OCI-LY7 (cell line): ENCODE measurements around the gene DUSP22. TPM values are rescaled to one million over a fixed set of nuclear protein-coding genes. Genes with fewer than 3 reads are reported as not detected.
"Not testable (repeated sequence)": the region's sequence is repeated elsewhere in the genome, so short reads cannot be mapped to it uniquely, and the experiment has no call there.

Experiments
- BruUV-seq: library from RNA; stranded (reverse); fragments of 400-500 nt; replicated peaks from 2 replicates; lab custom pipeline; 2021; lab: Mats Ljungman, UMichigan
- CTCF ChIA-PET: fragments of 300-600 bp; sonication (Branson Sonifier 250); formaldehyde crosslinking; loops from one replicate; lab custom pipeline; 2022; ENCODE audit warnings: antibody characterized with exemption; ENCODE audit not compliant: unreplicated experiment; lab: Charles Lee
- POLR2A ChIA-PET: fragments of 300-600 bp; sonication (Branson Sonifier 250); formaldehyde crosslinking; loops from one replicate; lab custom pipeline; 2022; ENCODE audit warnings: antibody characterized with exemption; lab: Charles Lee
- DNase-seq: peaks from one replicate; pipeline ENCODE4 v3.0.0-alpha.2; 2015; ENCODE audit warnings: low spot score
- H2AFZ ChIP-seq: fragments of 200-600 bp; sonication (generic), shearing (Covaris generic); 2 replicates; pipeline ENCODE4 v1.6.1; 2014; ENCODE audit warnings: mild to moderate bottlenecking, antibody characterized with exemption, low read length, moderate library complexity
- H3K27ac ChIP-seq: fragments of 200-600 bp; sonication (generic); 2 replicates; pipeline ENCODE4 v1.5.1; 2014; ENCODE audit warnings: mixed run types, low read depth, mild to moderate bottlenecking, moderate library complexity, low read length, inconsistent platforms; ENCODE audit not compliant: poor library complexity, severe bottlenecking
- H3K36me3 ChIP-seq: fragments of 200-600 bp; sonication (generic); 2 replicates; pipeline ENCODE4 v1.6.1; 2014; ENCODE audit warnings: mild to moderate bottlenecking, antibody characterized with exemption, low read length, moderate library complexity, mixed read lengths; ENCODE audit not compliant: insufficient read depth
- H3K4me1 ChIP-seq: fragments of 200-600 bp; sonication (generic); 2 replicates; pipeline ENCODE4 v1.5.1; 2014; ENCODE audit warnings: mild to moderate bottlenecking, low read length; ENCODE audit not compliant: insufficient read depth, poor library complexity, severe bottlenecking
- H3K4me2 ChIP-seq: fragments of 200-600 bp; sonication (generic); 2 replicates; pipeline ENCODE4 v1.6.1; 2014; ENCODE audit warnings: mild to moderate bottlenecking, low read length
- H3K4me3 ChIP-seq: fragments of 200-600 bp; sonication (generic); 2 replicates; pipeline ENCODE4 v1.5.1; 2014; ENCODE audit warnings: mild to moderate bottlenecking, low read depth, low read length; ENCODE audit not compliant: poor library complexity, severe bottlenecking
- H3K79me2 ChIP-seq: fragments of 200-600 bp; sonication (generic); 2 replicates; pipeline ENCODE4 v1.6.1; 2016; ENCODE audit warnings: low read depth, mild to moderate bottlenecking, low read length, moderate library complexity, mixed read lengths; ENCODE audit not compliant: insufficient read depth
- H3K9me2 ChIP-seq: fragments of 200-600 bp; sonication (generic); 2 replicates; pipeline ENCODE4 v1.6.1; 2016; ENCODE audit warnings: mild to moderate bottlenecking, low read length, mixed read lengths; ENCODE audit not compliant: insufficient read depth
- H3K9me3 ChIP-seq: fragments of 200-600 bp; sonication (generic); 2 replicates; pipeline ENCODE4 v1.6.1; 2014; ENCODE audit warnings: mild to moderate bottlenecking, mixed run types, low read length, mixed read lengths
- H4K20me1 ChIP-seq: fragments of 200-600 bp; sonication (generic); 2 replicates; pipeline ENCODE4 v1.6.1; 2014; ENCODE audit warnings: mild to moderate bottlenecking, antibody characterized with exemption, low read length, moderate library complexity, mixed read lengths; ENCODE audit not compliant: insufficient read depth
- EZH2phosphoT487 ChIP-seq: fragments of 200-600 bp; sonication (generic); IDR thresholded peaks from 2 replicates; pipeline ENCODE4 v1.6.1; 2018; ENCODE audit warnings: low read depth, borderline replicate concordance, mild to moderate bottlenecking, mixed run types, antibody characterized with exemption, low read length, moderate library complexity, mixed read lengths
- intact Hi-C: fragments of 100-400 bp; cut with micrococcal nuclease; formaldehyde crosslinking; loops from one replicate; pipeline ENCODE4 v1.10.0; 2022; ENCODE audit not compliant: unreplicated experiment
- total RNA-seq, 2 experiments: library from RNA; depleted of rRNA in 1 of 2; stranded (reverse); fragments of >200 nt in 1 of 2; shearing (Covaris generic) in 1 of 2; gene quantifications; 2 replicates each; pipeline ENCODE4 v1.2.3, GENCODE V29; 2014 to 2022
- TF ChIP-seq, protein P1 (sequence below): fragments of 200-600 bp; sonication (generic); conservative IDR thresholded peaks from 2 replicates; pipeline ENCODE4 v1.5.1; 2014; ENCODE audit warnings: mild to moderate bottlenecking, antibody characterized with exemption, low read length, moderate library complexity, mixed read lengths

DUSP22 gene
- total RNA-seq, 2 experiments from 2014 or later, result 149 to 171 TPM

DNA sequence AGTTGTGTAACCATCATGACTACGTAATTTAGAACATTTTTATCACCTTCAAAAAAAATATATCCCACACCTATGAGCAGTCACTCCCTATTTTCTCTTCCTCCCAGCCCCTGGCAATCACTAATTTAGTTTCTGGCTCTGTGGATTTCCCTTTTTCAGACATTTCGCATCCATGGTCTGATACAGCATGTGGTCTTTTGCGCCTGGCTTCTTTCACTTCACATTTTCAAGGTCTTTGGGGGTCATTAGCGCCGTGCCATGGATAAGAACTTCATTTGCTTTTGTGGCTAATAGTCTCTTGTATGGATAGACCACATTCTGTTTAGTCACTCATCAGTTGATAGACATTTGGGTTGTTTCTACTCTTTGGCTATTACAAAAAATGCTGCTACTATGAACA lies 44.9 kb upstream of the DUSP22 start:
- POLR2A ChIA-PET, result interaction anchor here (0.7 kb wide), 2 partner anchors 10 to 1816 kb away, joined by 3 read pairs; no protein-coding TSS in a partner anchor
- DNase-seq, result no peak
- BruUV-seq, result no TSS peak
- H3K4me3 ChIP-seq, result no peak overlapping the region
- H4K20me1 ChIP-seq, result no peaks in the 10 kb centered on the region
- no peak overlapping the region for H3K27ac ChIP-seq
- H2AFZ ChIP-seq, result no peak overlapping the region
- H3K4me2 ChIP-seq, result no peak overlapping the region; the same call in 1 of the 2 replicates
- peaks cover 18% of the 10 kb centered on the region; the same call in 1 of the 2 replicates for H3K9me3 ChIP-seq
- H3K79me2 ChIP-seq, result no peaks in the 10 kb centered on the region
- H3K4me1 ChIP-seq, result peaks cover 15% of the 10 kb centered on the region
- CTCF ChIA-PET, result no interaction called here
- H3K36me3 ChIP-seq, result no peaks in the 10 kb centered on the region
- TF ChIP-seq EZH2phosphoT487, result no peak
- TF ChIP-seq, protein P1, sequence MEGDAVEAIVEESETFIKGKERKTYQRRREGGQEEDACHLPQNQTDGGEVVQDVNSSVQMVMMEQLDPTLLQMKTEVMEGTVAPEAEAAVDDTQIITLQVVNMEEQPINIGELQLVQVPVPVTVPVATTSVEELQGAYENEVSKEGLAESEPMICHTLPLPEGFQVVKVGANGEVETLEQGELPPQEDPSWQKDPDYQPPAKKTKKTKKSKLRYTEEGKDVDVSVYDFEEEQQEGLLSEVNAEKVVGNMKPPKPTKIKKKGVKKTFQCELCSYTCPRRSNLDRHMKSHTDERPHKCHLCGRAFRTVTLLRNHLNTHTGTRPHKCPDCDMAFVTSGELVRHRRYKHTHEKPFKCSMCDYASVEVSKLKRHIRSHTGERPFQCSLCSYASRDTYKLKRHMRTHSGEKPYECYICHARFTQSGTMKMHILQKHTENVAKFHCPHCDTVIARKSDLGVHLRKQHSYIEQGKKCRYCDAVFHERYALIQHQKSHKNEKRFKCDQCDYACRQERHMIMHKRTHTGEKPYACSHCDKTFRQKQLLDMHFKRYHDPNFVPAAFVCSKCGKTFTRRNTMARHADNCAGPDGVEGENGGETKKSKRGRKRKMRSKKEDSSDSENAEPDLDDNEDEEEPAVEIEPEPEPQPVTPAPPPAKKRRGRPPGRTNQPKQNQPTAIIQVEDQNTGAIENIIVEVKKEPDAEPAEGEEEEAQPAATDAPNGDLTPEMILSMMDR, result no peak
- no peaks in the 10 kb centered on the region for H3K9me2 ChIP-seq
- intact Hi-C loops, result no loop called here

DNA sequence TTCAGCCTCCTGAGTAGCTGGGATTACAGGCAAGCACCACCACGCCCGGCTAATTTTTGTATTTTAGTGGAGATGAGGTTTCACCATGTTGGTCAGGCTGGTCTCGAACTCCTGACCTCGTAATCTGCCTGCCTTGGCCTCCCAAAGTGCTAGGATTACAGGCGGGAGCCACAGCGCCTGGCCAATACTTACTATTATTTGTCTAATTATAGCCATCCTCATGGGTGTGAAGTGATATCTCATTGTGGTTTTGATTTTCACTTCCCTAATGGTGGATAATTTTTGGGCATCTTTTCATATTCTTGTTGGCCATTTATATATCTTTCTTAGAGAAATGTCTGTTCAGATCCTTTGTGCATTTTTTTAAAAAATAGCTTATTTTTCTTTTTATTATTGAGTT lies 44.2 kb upstream of the DUSP22 start:
- H3K4me2 ChIP-seq, result peak overlapping the region; percentile 41
- CTCF ChIA-PET, H3K36me3 ChIP-seq, H3K9me2 ChIP-seq, H3K4me3 ChIP-seq, H3K27ac ChIP-seq, H3K79me2 ChIP-seq, DNase-seq, BruUV-seq, intact Hi-C loops, H4K20me1 ChIP-seq, H2AFZ ChIP-seq: not testable (repeated sequence)
- H3K4me1 ChIP-seq, result peaks cover 22% of the 10 kb centered on the region
- POLR2A ChIA-PET, result interaction anchor here (0.7 to 1.5 kb wide), 4 partner anchors 9 to 82 kb away, joined by 3 to 6 read pairs (median 5); no protein-coding TSS in a partner anchor
- peaks cover 16% of the 10 kb centered on the region; the same call in 1 of the 2 replicates for H3K9me3 ChIP-seq

DNA sequence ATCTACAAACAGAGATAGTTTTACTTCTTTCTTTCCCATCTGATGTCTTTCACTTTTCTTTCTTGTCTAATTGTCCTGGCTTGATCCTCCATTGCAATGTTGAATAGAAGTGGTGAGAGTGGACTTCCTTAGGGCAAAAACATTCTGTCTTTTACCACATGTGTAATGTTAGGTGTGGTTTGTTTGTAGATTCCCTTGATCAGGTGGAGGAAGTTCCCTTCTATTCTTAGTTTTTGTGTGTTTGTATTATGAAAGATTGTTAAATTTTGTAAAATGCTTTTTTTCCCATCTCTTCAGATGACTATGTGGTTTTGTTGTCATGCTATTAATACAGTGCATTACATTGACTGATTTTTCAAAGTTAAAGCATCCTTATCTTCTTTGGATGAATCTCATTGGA lies 41.6 kb upstream of the DUSP22 start:
- H3K36me3 ChIP-seq, result no peaks in the 10 kb centered on the region
- no peaks in the 10 kb centered on the region for H4K20me1 ChIP-seq
- H3K4me1 ChIP-seq, result peaks cover 22% of the 10 kb centered on the region
- no peak overlapping the region; the same call in 1 of the 2 replicates for H2AFZ ChIP-seq
- TF ChIP-seq, protein P1, result no peak
- no peak for TF ChIP-seq EZH2phosphoT487
- no peaks in the 10 kb centered on the region for H3K79me2 ChIP-seq
- intact Hi-C loops, result no loop called here
- no peaks in the 10 kb centered on the region for H3K9me2 ChIP-seq
- ChIA-PET CTCF (no interaction called here), POLR2A (interaction anchor here (1.5 kb wide), 1 partner anchor 32 kb away, joined by 4 read pairs; no protein-coding TSS in a partner anchor)
- no TSS peak for BruUV-seq
- H3K27ac ChIP-seq, result no peak overlapping the region
- no peak for DNase-seq
- no peak overlapping the region for H3K4me2 ChIP-seq
- no peaks in the 10 kb centered on the region for H3K9me3 ChIP-seq
- no peak overlapping the region for H3K4me3 ChIP-seq
